Activated CD8-positive, alpha-beta T cell treated with anti-CD3 and anti-CD28 coated beads, Interleukin-2, amount 10 ng/mL, durations not matched to agents 7 days and 5 days (primary cell): ENCODE measurements around the gene TNIP3. TPM values are rescaled to one million over a fixed set of nuclear protein-coding genes. Genes with fewer than 3 reads are reported as not detected.
"Not testable (repeated sequence)": the region's sequence is repeated elsewhere in the genome, so short reads cannot be mapped to it uniquely, and the experiment has no call there.

Experiments used
- ATAC-seq: fragments of 150-1000 bp; cut with Tn5 transposase; one replicate; pipeline ENCODE4 v1.10.0; 2021; ENCODE audit warnings: moderate library complexity
- CTCF ChIA-PET: fragments of 350-600 bp; sonication (Branson Sonifier 250); formaldehyde crosslinking; loops from one replicate; lab custom pipeline; 2021; ENCODE audit warnings: antibody characterized with exemption; lab: Charles Lee
- POLR2A ChIA-PET: fragments of 350-600 bp; sonication (Branson Sonifier 250); formaldehyde crosslinking; loops from one replicate; lab custom pipeline; 2021; ENCODE audit warnings: antibody characterized with exemption; lab: Charles Lee
- DNase-seq: peaks from one replicate; pipeline ENCODE4 v3.0.0-alpha.2; 2020
- H3K27ac Mint-ChIP-seq: one replicate; pipeline ENCODE4 v1.8.0; 2021; ENCODE audit warnings: mild to moderate bottlenecking, mixed read lengths
- H3K27me3 Mint-ChIP-seq: one replicate; pipeline ENCODE4 v1.8.0; 2021; ENCODE audit warnings: low read depth, mixed read lengths
- H3K36me3 Mint-ChIP-seq: one replicate; pipeline ENCODE4 v1.8.0; 2021; ENCODE audit warnings: low read depth, mixed read lengths
- H3K4me1 Mint-ChIP-seq: one replicate; pipeline ENCODE4 v1.8.0; 2021; ENCODE audit warnings: low read depth, mixed read lengths
- H3K4me3 Mint-ChIP-seq: one replicate; pipeline ENCODE4 v1.8.0; 2021; ENCODE audit warnings: mild to moderate bottlenecking, mixed read lengths
- H3K9me3 Mint-ChIP-seq: one replicate; pipeline ENCODE4 v1.8.0; 2022; ENCODE audit warnings: mixed read lengths; ENCODE audit not compliant: insufficient read depth
- total RNA-seq, 2 experiments: library from RNA; stranded (reverse); gene quantifications; one replicate each; pipeline ENCODE4 v1.2.3, GENCODE V29; 2021

TNIP3 gene
- total RNA-seq, 2 experiments from 2014 or later: 0.29 to 0.42 TPM

GRCh38 chr4:121180558-121180957, 16.4 kb upstream of the TNIP3 start:
- Mint-ChIP-seq H3K36me3 (peaks cover 38% of the 10 kb centered on the region), H3K9me3 (peaks cover 5% of the 10 kb centered on the region), H3K27me3 (no peaks in the 10 kb centered on the region), H3K27ac (peak overlapping the region; percentile 67), H3K4me1 (peaks cover 64% of the 10 kb centered on the region), H3K4me3 (peak overlapping the region; percentile 54)
- ChIA-PET POLR2A (interaction anchor here (0.8 to 2.4 kb wide), 3 partner anchors 9 to 60 kb away, joined by 3 to 6 read pairs (median 6); no protein-coding TSS in a partner anchor), CTCF (interaction anchor here (0.8 to 1.5 kb wide), 7 partner anchors 9 to 127 kb away, joined by 3 to 10 read pairs (median 4); no protein-coding TSS in a partner anchor)
- peak; percentile 38 for ATAC-seq
- no peak for DNase-seq

GRCh38 chr4:121177246-121178137, 13.4 kb upstream of the TNIP3 start:
- CTCF ChIA-PET: interaction anchor here (2.6 kb wide), 1 partner anchor 15 kb away, joined by 21 read pairs; no protein-coding TSS in a partner anchor
- Mint-ChIP-seq H3K27ac (no peak overlapping the region), H3K27me3 (no peaks in the 10 kb centered on the region), H3K4me1 (peaks cover 57% of the 10 kb centered on the region), H3K36me3 (peaks cover 27% of the 10 kb centered on the region), H3K9me3 (peaks cover under 1% of the 10 kb centered on the region), H3K4me3 (no peak overlapping the region)
- POLR2A ChIA-PET: no interaction called here
- no peak for DNase-seq
- ATAC-seq: no peak

GRCh38 chr4:121176082-121176934, 12.2 kb upstream of the TNIP3 start:
- Mint-ChIP-seq H3K27me3 (no peaks in the 10 kb centered on the region), H3K9me3 (no peaks in the 10 kb centered on the region), H3K4me1 (peaks cover 61% of the 10 kb centered on the region), H3K27ac (no peak overlapping the region), H3K36me3 (peaks cover 26% of the 10 kb centered on the region), H3K4me3 (no peak overlapping the region)
- no peak for ATAC-seq
- no peak for DNase-seq
- POLR2A ChIA-PET: interaction anchor here (0.6 kb wide), 1 partner anchor 30 kb away, joined by 3 read pairs; no protein-coding TSS in a partner anchor
- CTCF ChIA-PET: interaction anchor here (0.7 to 1.2 kb wide), 5 partner anchors 10 to 132 kb away, joined by 3 to 6 read pairs (median 3); no protein-coding TSS in a partner anchor

- DNase-seq, ATAC-seq, H3K27me3 Mint-ChIP-seq, H3K9me3 Mint-ChIP-seq, H3K36me3 Mint-ChIP-seq, POLR2A ChIA-PET, H3K4me3 Mint-ChIP-seq, H3K27ac Mint-ChIP-seq: not testable (repeated sequence)
- H3K4me1 Mint-ChIP-seq: peaks cover 37% of the 10 kb centered on the region
- CTCF ChIA-PET: interaction anchor here (1.4 kb wide), 1 partner anchor 9 kb away, joined by 4 read pairs; no protein-coding TSS in a partner anchor
Observed at GRCh38 chr4:121171477-121171876, 7.4 kb upstream of the TNIP3 start.

- no peak for DNase-seq
- H3K4me1 Mint-ChIP-seq: peaks cover 43% of the 10 kb centered on the region
- peaks cover 6% of the 10 kb centered on the region for H3K36me3 Mint-ChIP-seq
- H3K27ac Mint-ChIP-seq: no peak overlapping the region
- ChIA-PET POLR2A (no interaction called here), CTCF (interaction anchor here (1.0 to 3.1 kb wide), 2 partner anchors 23 to 528 kb away, joined by 3 to 14 read pairs; partner anchors contain the start of gene ANXA5)
- ATAC-seq: no peak
- no peaks in the 10 kb centered on the region for H3K27me3 Mint-ChIP-seq
- no peaks in the 10 kb centered on the region for H3K9me3 Mint-ChIP-seq
- H3K4me3 Mint-ChIP-seq: no peak overlapping the region
Observed at GRCh38 chr4:121168446-121169281, 4.5 kb upstream of the TNIP3 start.

GRCh38 chr4:121166976-121167375, 2.9 kb upstream of the TNIP3 start:
- CTCF ChIA-PET: interaction anchor here (0.9 to 3.1 kb wide), 8 partner anchors 9 to 25 kb away, joined by 3 to 14 read pairs (median 4); no protein-coding TSS in a partner anchor
- Mint-ChIP-seq H3K27me3 (no peaks in the 10 kb centered on the region), H3K36me3 (peaks cover 6% of the 10 kb centered on the region), H3K27ac (no peak overlapping the region), H3K4me1 (peaks cover 39% of the 10 kb centered on the region), H3K9me3 (peaks cover 5% of the 10 kb centered on the region), H3K4me3 (no peak overlapping the region)
- DNase-seq (no peak), ATAC-seq (no peak)
- POLR2A ChIA-PET: no interaction called here

- ChIA-PET POLR2A (interaction anchor here (0.6 kb wide), 2 partner anchors 89 to 803 kb away, joined by 3 to 4 read pairs; no protein-coding TSS in a partner anchor), CTCF (interaction anchor here (0.7 to 2.7 kb wide), 5 partner anchors 8 to 27 kb away, joined by 3 to 11 read pairs (median 5); no protein-coding TSS in a partner anchor)
- Mint-ChIP-seq H3K4me1 (peaks cover 30% of the 10 kb centered on the region), H3K36me3 (peaks cover 6% of the 10 kb centered on the region), H3K27ac (peak overlapping the region; percentile 18), H3K4me3 (no peak overlapping the region), H3K9me3 (peaks cover 5% of the 10 kb centered on the region), H3K27me3 (no peaks in the 10 kb centered on the region)
- no peak for DNase-seq
- ATAC-seq: no peak
Observed at GRCh38 chr4:121165206-121165605, 1.1 kb upstream of the TNIP3 start.

GRCh38 chr4:121156822-121157769, 7.0 kb downstream of the TNIP3 start:
- Mint-ChIP-seq H3K4me3 (peak overlapping the region; percentile 79), H3K4me1 (peaks cover 50% of the 10 kb centered on the region), H3K27me3 (no peaks in the 10 kb centered on the region), H3K36me3 (peaks cover 4% of the 10 kb centered on the region), H3K27ac (peak overlapping the region; percentile 78), H3K9me3 (no peaks in the 10 kb centered on the region)
- POLR2A ChIA-PET: interaction anchor here (1.3 kb wide), 1 partner anchor 25 kb away, joined by 6 read pairs; no protein-coding TSS in a partner anchor
- CTCF ChIA-PET: interaction anchor here (0.9 to 2.4 kb wide), 6 partner anchors 9 to 96 kb away, joined by 3 to 14 read pairs (median 4); no protein-coding TSS in a partner anchor
- peak; percentile 66 for ATAC-seq
- peak; percentile 43 for DNase-seq

- CTCF ChIA-PET: interaction anchor here (0.7 to 2.4 kb wide), 5 partner anchors 21 to 152 kb away, joined by 3 to 14 read pairs (median 6); no protein-coding TSS in a partner anchor
- Mint-ChIP-seq H3K9me3 (no peaks in the 10 kb centered on the region), H3K27me3 (no peaks in the 10 kb centered on the region), H3K4me3 (peak overlapping the region; percentile 60), H3K4me1 (peaks cover 61% of the 10 kb centered on the region), H3K27ac (no peak overlapping the region), H3K36me3 (peaks cover 10% of the 10 kb centered on the region)
- POLR2A ChIA-PET: interaction anchor here (1.3 kb wide), 1 partner anchor 35 kb away, joined by 7 read pairs; no protein-coding TSS in a partner anchor
- DNase-seq (no peak), ATAC-seq (no peak)
Observed at GRCh38 chr4:121155893-121156292, 8.2 kb downstream of the TNIP3 start.
